GM19468 (cell line): ENCODE results near the gene NFATC4.
"Not testable (repeated sequence)": the region's sequence is repeated elsewhere in the genome, so short reads cannot be mapped to it uniquely, and the experiment has no call there.

Experiments
- ATAC-seq: cut with Tn5 transposase; IDR thresholded peaks from one replicate; pipeline ENCODE4 v1.9.1; 2021; ENCODE audit warnings: mild to moderate bottlenecking, moderate library complexity, moderate number of reproducible peaks; ENCODE audit not compliant: unreplicated experiment; ENCODE audit errors: extremely low read depth

NFATC4 gene

DNA sequence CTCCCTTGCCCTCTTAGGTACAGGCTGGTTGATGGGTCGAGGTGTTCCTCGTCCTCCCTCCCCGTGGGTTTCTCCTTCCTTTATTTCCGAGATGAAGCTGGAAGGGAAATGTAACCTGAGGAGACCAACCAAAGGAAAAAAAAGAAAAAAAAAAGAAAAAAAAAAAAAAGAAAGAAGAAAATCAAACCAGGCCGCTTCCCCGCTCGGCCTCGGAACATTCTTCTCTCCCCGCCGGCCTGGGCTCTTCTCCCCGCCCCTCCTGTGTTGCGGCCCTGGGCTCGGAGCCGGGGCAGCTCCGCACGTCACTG is 1.6 kb upstream of the NFATC4 start:
- ATAC-seq, result no peak

DNA sequence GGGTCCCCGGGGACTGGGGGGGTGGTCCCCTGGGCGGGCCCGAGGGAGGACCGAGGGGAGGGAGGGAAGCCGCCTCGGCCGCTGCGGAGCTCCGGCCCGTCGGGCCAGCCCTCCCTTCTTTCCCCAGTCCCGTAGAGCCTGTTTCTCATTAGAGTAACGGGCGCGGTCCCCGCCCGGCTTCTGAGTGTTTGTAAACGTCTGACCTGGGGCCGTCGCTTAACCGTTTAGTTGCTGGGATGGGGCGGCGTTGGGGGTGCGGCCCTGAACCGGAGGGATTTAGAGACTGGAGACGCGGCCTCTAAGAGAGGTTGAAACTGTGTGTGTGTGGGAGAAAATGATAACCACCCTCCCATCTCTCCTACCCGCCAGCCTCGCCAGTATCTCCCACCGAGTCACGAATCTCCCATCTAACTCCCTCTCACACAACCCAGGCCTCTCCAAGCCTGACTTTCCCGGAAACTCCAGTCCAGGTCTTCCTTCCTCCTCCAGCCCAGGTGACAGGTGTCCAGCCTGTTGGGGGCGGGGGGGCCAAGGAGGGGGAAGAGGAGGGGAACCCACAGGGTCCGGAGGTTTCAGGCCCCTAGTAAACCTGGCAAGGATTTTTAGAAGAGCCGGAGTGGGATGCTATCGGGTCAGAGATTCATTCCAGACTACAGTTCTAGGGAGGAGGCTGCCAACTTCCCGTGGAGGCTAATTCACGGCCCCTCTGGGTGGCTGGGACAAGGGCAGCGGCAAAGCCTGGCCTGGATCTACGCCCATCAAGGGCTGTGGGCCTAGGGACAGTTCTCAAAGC is 1.1 kb upstream of the NFATC4 start:
- peak; percentile 28 for ATAC-seq

DNA sequence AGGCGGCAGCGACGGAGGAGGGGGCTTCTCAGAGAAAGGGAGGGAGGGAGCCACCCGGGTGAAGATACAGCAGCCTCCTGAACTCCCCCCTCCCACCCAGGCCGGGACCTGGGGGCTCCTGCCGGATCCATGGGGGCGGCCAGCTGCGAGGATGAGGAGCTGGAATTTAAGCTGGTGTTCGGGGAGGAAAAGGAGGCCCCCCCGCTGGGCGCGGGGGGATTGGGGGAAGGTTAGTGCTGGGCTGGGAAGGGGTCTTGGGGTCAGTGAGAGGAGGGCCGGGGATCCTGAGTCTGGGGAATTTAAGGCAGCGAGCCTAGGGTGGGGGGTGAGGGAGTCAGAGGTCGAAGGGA is 203 bp downstream of the NFATC4 start:
- no peak for ATAC-seq

DNA sequence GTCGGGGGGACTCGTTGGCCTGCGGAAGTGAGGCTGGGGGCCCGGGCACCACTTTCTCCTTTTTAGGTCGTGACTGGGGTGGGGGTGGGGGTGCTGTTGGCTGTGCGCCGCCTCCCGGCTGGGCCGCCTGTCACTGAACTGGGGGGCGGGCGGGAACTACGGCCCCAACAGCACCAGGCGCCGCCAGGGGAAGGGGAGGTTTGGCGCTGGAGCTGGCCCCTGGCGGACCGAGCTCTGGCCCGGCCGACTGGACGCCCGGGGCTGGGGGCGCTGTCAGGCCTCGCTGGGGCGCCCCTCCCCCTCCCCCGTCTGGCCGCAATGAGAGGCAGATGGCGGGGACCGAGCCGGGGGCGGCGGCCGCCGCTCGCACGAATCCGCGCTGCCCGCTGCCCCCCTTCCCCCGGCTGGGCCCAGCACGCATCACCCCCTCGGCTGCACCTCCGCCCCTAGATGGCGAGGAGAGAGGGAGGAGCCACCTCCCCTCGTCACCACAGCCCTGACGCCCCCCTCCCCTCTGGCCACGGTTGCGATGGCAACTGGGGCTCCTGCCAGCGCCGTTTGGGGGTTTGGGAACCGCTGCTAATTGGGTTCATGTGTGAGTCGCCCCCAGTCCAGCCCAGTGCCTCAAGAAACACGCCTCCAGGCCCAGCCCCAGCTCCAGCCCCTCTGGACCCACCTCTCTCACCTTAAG is 723 bp downstream of the NFATC4 start:
- ATAC-seq, result no peak

DNA sequence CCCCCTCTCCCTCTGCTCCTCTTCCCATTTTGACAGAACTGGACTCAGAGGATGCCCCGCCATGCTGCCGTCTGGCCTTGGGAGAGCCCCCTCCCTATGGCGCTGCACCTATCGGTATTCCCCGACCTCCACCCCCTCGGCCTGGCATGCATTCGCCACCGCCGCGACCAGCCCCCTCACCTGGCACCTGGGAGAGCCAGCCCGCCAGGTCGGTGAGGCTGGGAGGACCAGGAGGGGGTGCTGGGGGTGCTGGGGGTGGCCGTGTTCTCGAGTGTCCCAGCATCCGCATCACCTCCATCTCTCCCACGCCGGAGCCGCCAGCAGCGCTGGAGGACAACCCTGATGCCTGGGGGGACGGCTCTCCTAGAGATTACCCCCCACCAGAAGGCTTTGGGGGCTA is 1.5 kb downstream of the NFATC4 start:
- ATAC-seq, result no peak

DNA sequence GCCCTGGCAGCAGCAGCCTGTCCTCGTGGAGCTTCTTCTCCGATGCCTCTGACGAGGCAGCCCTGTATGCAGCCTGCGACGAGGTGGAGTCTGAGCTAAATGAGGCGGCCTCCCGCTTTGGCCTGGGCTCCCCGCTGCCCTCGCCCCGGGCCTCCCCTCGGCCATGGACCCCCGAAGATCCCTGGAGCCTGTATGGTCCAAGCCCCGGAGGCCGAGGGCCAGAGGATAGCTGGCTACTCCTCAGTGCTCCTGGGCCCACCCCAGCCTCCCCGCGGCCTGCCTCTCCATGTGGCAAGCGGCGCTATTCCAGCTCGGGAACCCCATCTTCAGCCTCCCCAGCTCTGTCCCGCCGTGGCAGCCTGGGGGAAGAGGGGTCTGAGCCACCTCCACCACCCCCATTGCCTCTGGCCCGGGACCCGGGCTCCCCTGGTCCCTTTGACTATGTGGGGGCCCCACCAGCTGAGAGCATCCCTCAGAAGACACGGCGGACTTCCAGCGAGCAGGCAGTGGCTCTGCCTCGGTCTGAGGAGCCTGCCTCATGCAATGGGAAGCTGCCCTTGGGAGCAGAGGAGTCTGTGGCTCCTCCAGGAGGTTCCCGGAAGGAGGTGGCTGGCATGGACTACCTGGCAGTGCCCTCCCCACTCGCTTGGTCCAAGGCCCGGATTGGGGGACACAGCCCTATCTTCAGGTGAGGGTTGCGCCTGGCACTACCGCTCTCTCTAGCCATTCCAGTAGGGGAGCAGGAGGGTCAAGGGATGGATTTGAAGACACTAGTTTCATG is 2.1 kb downstream of the NFATC4 start:
- ATAC-seq, result no peak

DNA sequence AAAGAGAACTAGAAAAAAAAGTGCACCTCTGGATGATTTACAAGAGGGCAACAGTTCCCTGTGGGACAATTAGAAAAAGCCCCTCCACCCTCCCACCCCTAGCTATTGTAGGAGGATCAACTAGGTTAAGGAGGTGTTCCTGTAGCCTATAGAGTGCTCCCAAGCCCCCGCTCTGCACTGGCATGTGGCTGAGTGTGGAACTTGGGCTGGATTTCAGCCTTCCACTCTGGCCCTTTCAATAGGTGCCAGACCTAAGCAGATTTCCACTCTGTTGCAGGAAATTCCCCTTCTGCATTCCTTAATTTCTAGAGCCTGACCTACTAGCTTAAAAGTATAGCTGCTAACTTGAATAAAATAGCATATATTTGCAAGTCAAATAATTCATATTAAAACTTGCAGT is 2.8 kb downstream of the NFATC4 start:
- no peak for ATAC-seq

DNA sequence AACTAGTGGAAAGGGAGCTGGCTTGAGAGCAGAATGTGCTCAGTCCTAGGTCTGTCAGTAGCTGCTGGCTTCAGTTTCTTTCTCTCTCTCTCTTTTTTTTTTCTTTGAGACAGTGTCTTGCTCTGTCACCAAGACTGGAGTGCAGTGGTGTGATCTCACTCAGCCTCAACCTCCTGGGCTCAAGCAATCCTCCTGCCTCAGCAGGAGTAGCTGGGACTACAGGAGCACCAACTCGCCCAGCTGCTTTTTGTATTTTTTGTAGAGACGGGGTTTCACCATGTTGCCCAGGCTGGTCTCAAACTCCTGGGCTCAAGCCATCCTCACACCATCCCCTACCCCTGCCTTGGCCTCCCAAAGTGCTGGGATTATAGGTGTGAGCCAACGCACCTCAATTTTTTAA is 3.6 kb downstream of the NFATC4 start:
- ATAC-seq, result not testable (repeated sequence)

DNA sequence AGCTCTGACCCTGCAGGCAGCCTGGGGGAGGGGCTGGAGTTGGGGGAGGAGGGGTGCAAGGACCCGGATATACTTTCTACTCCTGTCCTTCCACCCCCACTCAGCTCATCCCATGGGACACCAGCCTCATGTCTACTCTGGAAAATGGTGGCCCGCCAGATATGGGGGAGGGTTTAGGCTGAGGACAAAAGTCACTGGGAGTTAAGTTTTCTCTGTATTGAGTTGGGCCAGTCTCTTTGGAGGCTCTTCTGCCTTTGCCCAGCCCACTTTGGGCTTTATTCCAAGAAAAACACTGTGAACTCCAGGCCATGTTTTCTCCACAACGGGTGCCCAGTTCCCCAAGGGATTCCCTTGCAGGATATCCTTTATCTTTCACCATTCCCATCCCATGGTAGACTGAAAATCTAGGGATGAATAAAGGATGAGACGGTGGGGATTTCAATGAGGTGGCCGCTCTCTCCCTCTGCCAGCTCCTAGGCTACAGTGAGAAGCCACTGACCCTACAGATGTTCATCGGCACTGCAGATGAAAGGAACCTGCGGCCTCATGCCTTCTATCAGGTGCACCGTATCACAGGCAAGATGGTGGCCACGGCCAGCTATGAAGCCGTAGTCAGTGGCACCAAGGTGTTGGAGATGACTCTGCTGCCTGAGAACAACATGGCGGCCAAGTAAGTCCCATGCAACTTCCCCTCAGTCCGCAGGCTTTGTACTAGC is 4.9 kb downstream of the NFATC4 start:
- ATAC-seq, result no peak

DNA sequence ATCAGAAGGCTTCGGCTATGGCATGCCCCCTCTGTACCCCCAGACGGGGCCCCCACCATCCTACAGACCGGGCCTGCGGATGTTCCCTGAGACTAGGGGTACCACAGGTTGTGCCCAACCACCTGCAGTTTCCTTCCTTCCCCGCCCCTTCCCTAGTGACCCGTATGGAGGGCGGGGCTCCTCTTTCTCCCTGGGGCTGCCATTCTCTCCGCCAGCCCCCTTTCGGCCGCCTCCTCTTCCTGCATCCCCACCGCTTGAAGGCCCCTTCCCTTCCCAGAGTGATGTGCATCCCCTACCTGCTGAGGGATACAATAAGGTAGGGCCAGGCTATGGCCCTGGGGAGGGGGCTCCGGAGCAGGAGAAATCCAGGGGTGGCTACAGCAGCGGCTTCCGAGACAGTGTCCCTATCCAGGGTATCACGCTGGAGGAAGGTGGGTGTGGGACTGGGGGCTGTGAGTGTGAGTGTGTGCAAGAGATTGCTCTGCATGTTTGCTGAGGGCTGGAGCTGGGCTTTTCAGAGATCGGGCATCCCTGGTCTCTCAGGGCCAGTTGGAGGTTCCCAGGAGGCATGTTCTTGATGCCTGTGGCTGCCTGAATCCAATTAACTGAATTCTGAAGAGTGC is 8.6 kb downstream of the NFATC4 start:
- ATAC-seq, result no peak

DNA sequence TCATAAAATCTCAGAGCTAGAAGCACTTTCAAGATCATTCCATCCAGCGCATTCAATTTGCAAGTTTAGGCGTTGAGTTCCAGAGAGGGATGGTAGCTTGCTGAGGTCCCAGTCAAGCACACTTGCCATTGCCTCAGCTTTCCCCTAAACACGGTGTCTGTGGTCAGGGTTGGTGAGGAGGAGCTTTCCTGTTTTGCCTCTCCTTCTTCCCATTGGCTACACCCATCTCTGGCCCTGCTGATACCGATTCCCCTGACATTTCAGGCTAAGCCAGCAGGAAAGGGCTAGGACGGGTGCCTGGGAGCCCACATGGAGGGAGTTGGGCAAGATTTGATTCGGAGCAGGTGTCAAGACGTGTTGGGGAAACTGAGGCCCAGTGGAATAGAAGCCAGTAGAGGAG is 9.1 kb downstream of the NFATC4 start:
- no peak for ATAC-seq

DNA sequence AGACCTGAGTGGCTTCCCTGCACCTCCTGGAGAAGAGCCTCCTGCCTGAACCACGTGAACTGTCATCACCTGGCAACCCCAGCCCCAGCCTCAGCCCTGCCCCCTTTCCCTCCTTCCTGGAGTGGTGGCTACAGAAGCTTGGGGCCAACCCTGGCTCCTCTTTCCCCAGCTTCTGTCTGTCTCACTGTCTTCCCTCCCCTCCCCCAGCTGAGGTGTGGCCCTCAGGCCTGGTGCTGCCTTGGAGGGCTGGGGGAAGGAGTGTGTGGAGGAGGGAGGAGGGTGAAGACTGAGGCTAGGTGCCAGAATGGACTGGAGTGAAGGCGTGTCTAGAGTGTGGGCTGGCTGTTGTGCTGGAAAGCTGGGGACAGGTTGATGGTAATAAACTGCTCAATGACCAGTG is 9.7 kb downstream of the NFATC4 start:
- no peak for ATAC-seq

DNA sequence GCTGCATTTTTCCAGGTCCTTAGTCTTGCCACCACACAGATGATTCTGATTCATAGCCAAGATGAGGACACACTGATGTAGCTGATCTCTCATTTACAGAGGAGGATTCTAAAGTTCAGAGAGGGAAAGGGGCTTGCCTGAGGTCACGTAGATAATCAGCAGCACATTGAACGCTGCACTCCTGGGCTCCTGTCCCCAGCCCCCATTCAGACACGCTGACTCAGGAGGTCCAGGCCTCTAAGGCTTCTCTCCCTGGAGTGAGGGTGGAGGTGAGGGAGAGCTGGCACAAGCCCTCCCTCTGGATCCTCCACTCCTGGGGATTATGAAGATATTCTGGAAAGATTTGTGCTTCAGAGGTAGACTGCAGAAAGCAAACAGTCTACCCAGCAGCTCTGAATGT is 10.3 kb downstream of the NFATC4 start:
- ATAC-seq, result no peak

DNA sequence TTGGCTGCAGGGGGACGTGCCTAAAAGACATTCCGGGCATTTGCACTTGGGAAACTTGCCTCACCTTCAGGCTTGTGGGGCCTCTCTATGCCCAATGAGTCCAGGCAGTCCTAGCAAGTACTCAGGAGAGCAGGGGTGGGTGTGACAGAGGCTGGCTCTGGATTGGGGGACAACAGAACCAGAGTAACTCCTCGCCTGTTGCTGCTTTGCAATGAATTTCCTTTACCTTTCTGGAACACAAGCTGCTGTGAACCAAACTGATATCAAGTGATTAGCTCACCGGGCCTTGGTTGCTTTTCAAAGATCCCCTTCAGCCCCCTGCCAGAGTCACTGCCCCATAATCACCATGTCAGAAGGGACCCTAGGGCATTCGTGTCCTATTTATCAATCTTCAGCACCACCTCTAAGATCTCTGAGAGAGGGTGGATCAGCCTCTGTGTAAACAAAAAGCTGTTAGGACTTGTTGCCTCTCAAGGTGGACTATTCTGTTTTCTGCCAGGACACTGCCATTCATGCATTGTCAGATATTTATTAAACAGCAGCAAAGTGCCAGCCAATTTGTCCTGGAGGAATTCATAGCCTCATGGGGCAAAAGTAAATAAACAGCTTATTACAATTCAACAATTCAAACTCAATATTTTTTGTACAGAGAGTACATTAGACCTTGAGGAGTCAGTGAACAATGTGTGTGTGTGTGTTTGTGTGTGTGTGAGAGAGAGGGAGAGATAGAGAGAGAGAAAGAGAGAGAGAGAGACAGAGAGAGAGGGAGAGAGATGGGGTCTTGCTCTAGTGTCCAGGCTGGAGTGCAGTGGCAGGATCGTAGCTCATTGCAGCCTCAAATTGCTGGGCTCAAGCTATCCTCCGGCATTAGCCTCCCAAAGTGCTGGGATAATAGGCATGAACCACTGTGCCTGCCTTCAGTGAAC is 11.3 kb downstream of the NFATC4 start:
- ATAC-seq, result no peak

DNA sequence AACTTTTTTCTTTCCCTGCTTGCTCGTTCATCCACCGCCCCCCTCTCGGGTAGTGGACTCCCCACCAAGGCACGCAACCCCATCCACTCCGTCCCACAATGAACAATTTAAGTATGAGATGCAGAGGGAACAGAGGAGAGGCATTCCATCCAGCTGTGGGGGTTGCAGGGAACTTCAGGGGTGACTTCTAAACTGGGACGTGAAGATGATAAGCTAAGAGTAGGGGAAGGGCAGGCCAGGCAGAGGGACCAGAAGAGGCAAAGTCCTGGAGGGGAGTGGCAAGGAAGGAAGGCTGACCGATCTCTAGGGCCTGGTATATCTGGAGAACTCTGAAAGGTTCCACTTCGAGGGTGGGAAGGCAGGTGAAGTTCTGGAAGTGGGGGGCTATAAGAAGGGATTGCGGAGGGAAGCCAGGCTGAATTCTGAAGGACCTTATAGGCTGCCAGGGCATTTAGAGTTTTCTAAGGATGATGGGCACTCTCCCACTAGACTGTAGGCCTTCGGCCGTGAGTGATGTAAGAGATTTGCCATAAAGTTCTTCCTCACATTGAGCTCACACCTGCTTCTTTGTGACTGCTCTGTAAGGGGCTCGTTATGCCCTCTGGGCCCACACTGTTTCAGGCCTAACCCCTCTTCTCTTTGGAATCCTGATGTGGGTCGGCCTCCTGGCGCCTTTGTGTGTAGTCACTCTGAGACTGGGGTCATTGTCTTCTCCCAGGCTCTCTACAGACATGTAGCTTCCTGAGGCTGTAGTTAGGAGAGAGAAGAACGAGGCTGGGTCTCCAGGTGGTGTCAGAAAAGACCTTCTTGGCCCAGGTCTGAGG is 12.1 kb downstream of the NFATC4 start:
- ATAC-seq, result no peak

DNA sequence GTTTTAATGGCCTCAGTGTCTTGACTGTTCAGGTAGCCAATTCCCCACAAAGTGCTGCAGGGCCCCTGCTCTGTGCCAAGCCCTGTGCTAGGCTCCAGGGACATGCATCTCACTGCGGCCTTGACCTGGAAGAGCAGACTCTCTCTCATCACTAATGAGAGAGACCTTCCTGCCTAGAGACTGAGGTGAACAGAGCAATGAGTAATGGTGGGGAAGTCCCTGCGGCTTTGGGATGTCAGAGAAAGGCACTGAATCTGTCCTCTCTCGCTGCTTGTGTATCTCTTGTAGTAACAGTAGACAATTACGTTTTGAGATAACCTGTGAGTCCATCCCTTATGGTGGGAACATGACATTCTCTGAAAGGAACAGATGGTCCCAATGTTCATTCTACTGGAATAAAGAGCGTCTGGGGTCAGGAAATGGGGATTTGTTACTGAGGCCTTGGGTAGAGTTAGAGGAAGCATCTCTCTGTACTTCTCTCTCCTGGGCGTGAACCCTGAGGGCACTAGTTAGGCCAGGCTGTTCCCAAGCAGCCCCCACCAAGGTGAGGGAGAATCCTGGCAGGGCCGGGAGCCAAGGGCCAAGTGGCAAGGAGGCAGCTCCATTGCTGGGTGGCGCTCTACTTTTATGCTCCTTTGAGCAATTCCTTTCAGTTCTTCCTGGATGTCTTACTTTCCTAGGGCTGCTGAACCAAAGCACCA is 13.5 kb downstream of the NFATC4 start:
- no peak for ATAC-seq

DNA sequence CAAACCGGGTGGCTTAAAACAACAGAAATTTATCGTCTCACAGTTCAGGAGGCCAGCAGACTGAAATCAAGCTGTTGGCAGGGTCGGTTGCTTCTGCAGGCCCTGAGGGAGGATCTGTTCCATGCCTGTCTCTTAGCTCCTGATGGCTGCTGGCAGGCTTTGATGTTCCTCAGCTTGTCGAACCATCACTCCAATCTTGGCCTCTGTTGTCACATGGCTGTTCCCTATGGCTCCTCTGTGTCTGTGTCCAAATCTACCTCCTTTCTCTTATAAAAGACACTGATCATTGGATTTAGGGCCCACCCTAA is 14.0 kb downstream of the NFATC4 start:
- no peak for ATAC-seq

DNA sequence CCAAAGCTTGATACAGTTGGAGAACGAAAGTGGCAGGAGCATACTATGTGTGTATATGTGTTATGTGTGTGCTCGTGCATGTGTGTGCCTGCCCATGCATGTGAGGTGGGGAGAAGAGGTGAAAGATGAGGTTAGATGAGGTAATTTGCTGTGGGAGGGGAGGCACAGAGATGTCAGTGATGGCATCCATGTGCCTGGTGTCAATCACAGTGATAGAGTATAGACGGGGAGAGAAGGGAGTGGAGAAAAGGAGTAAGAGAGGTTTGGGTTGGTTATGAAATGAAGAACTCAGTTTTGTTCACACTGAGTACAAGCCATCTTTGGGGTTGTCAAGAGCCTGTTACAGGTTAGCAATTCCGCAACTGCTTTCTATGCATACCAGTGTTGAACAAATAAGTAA is 16.2 kb downstream of the NFATC4 start:
- ATAC-seq, result no peak
